Liver (tissue), 9 donors: ENCODE results near the gene PDK1. TPM values are rescaled to one million over a fixed set of nuclear protein-coding genes. Genes with fewer than 3 reads are reported as not detected.
"Not testable (repeated sequence)": the region's sequence is repeated elsewhere in the genome, so short reads cannot be mapped to it uniquely, and the experiment has no call there.

Source experiments
- DNase-seq: peaks from one replicate; pipeline ENCODE4 v3.0.0-alpha.2; 2017; ENCODE audit warnings: low spot score
- H3K27ac ChIP-seq, 2 donors: one replicate each; pipeline ENCODE4 v1.7.0; 2013; ENCODE audit warnings: inconsistent platforms in 2 of 2, low read length in 2 of 2, control low read depth in 1 of 2, low read depth in 1 of 2, mild to moderate bottlenecking in 1 of 2
- H3K27me3 ChIP-seq, 4 donors: one replicate each; pipeline versions ENCODE4 v1.6.1 to v1.7.0; 2013; ENCODE audit warnings: low read length in 3 of 4, inconsistent platforms in 1 of 4, mild to moderate bottlenecking in 1 of 4, moderate library complexity in 1 of 4; ENCODE audit not compliant: control insufficient read depth in 4 of 4, insufficient read depth in 4 of 4
- H3K36me3 ChIP-seq, 4 donors: one replicate each; pipeline versions ENCODE4 v1.6.1 to v1.7.0; 2013; ENCODE audit warnings: low read length in 3 of 4, mild to moderate bottlenecking in 3 of 4, low read depth in 1 of 4, moderate library complexity in 1 of 4; ENCODE audit not compliant: control insufficient read depth in 4 of 4, insufficient read depth in 3 of 4
- H3K4me1 ChIP-seq, 4 donors: one replicate each; pipeline versions ENCODE4 v1.6.1 to v1.7.0; 2013; ENCODE audit warnings: low read length in 3 of 4, mild to moderate bottlenecking in 3 of 4, moderate library complexity in 1 of 4; ENCODE audit not compliant: control insufficient read depth in 4 of 4, insufficient read depth in 4 of 4
- H3K4me3 ChIP-seq, 3 donors: one replicate each; pipeline versions ENCODE4 v1.6.1 to v1.7.0; 2013; ENCODE audit warnings: low read length in 3 of 3, control low read depth in 1 of 3, low read depth in 1 of 3, mild to moderate bottlenecking in 1 of 3
- H3K9ac ChIP-seq, 2 donors: one replicate each; pipeline ENCODE4 v1.7.0; 2013; ENCODE audit warnings: low read length in 2 of 2, mild to moderate bottlenecking in 2 of 2, moderate library complexity in 2 of 2, control low read depth in 1 of 2, low read depth in 1 of 2
- H3K9me3 ChIP-seq, 4 donors: one replicate each; pipeline versions ENCODE4 v1.6.1 to v1.7.0; 2013; ENCODE audit warnings: low read length in 3 of 4; ENCODE audit not compliant: control insufficient read depth in 4 of 4
- FOXA1 ChIP-seq: IDR thresholded peaks from 2 replicates; pipeline ENCODE4 v1.6.1; 2016; ENCODE audit warnings: antibody characterized with exemption
- FOXA2 ChIP-seq: IDR thresholded peaks from 2 replicates; pipeline ENCODE4 v1.6.1; 2016; ENCODE audit warnings: antibody characterized with exemption
- GABPA ChIP-seq, 2 donors: IDR thresholded peaks in 1 of 2; conservative IDR thresholded peaks in 1 of 2; 2 replicates each; pipeline ENCODE4 v1.6.1; 2016; ENCODE audit warnings: antibody characterized with exemption in 2 of 2, mild to moderate bottlenecking in 1 of 2, moderate library complexity in 1 of 2
- HNF4G ChIP-seq: IDR thresholded peaks from 2 replicates; pipeline ENCODE4 v1.6.1; 2016; ENCODE audit warnings: antibody characterized with exemption
- NR2F2 ChIP-seq: IDR thresholded peaks from 2 replicates; pipeline ENCODE4 v1.6.1; 2016; ENCODE audit warnings: antibody characterized with exemption
- RAD21 ChIP-seq, 2 donors: IDR thresholded peaks; 2 replicates each; pipeline ENCODE4 v1.6.1; 2016; ENCODE audit warnings: antibody characterized with exemption in 2 of 2, mild to moderate bottlenecking in 2 of 2
- REST ChIP-seq: IDR thresholded peaks from 2 replicates; pipeline ENCODE4 v1.6.1; 2016; ENCODE audit warnings: antibody characterized with exemption, mild to moderate bottlenecking
- RXRA ChIP-seq, 2 donors: IDR thresholded peaks; 2 replicates each; pipeline ENCODE4 v1.6.1; 2017 to 2018; ENCODE audit warnings: antibody characterized with exemption in 2 of 2, mild to moderate bottlenecking in 1 of 2
- TAF1 ChIP-seq: conservative IDR thresholded peaks from 2 replicates; pipeline ENCODE4 v1.6.1; 2016; ENCODE audit warnings: antibody characterized with exemption, mild to moderate bottlenecking
- ZBTB33 ChIP-seq: IDR thresholded peaks from 2 replicates; pipeline ENCODE4 v1.6.1; 2016; ENCODE audit warnings: antibody characterized with exemption
- WGBS: extraction: QIAGEN DNeasy Blood & Tissue Kit; methylation state at CpG from one replicate; pipeline ENCODE4 v1.1.7; 2013; 5-methylcytosine and 5-hydroxymethylcytosine counted together
- polyA plus RNA-seq, 2 donors: library from polyadenylated mRNA; stranded (reverse) in 1 of 2; unstranded in 1 of 2; fragments of 200-250 nt in 1 of 2; fragments of >200 nt in 1 of 2; fragmentation: Nextera tagmentation in 1 of 2; extraction: Ambion mirVana in 1 of 2; gene quantifications; one replicate each; pipeline versions ENCODE4 v1.2.1 to v1.2.3, GENCODE V29; 2013 to 2015
- total RNA-seq, 2 donors: library from RNA; depleted of rRNA; stranded (reverse); fragments of >200 nt; gene quantifications; one replicate each; pipeline ENCODE4 v1.2.3, GENCODE V29; 2014
- donor health status: healthy.
- donor health status: healthy.
- donor health status: healthy.
- donor health status: healthy.
- donor health status: healthy.

Gene PDK1
- total and polyA plus RNA-seq, 4 donors = 4.7 to 10.9 (median 7.8) TPM

GRCh38 chr2:172533687-172534086, 22.2 kb upstream of the PDK1 start:
- no peak for DNase-seq
- TF ChIP-seq FOXA1 (no peak), RAD21 (IDR thresholded peaks at IDR 0.05) (no peak), REST (no peak), HNF4G (no peak), TAF1 (no peak), ZBTB33 (no peak)
- Histone ChIP-seq H3K9ac (no peak overlapping the region), H3K4me3 (no peak overlapping the region), H3K27ac (no peak overlapping the region), H3K36me3 (no peaks in the 10 kb centered on the region), H3K27me3 (no peaks in the 10 kb centered on the region), H3K4me1 (no peaks in the 10 kb centered on the region), H3K9me3 (peaks cover 4 to 10% (median 6%) of the 10 kb centered on the region in 4 donors)
- 95% methylated on average over 1 of the region's 1 CpG for WGBS

GRCh38 chr2:172535119-172535518, 20.8 kb upstream of the PDK1 start:
- no peak for TF ChIP-seq RAD21 (IDR thresholded peaks at IDR 0.05)
- TF ChIP-seq RXRA (IDR thresholded peaks at IDR 0.05) = no peak
- no peak for TF ChIP-seq NR2F2
- no peak for TF ChIP-seq GABPA (IDR thresholded peaks at IDR 0.05 in 1 of 2, conservative IDR thresholded peaks at IDR 0.05 in 1 of 2)
- TF ChIP-seq FOXA2 = no peak
- H3K9ac ChIP-seq = no peak overlapping the region
- no peak for DNase-seq
- peaks cover 4 to 12% (median 9%) of the 10 kb centered on the region in 4 donors for H3K9me3 ChIP-seq
- no peak overlapping the region for H3K27ac ChIP-seq
- H3K27me3 ChIP-seq = no peaks in the 10 kb centered on the region
- no peaks in the 10 kb centered on the region for H3K36me3 ChIP-seq
- H3K4me3 ChIP-seq = no peak overlapping the region
- H3K4me1 ChIP-seq = no peaks in the 10 kb centered on the region
- WGBS = 96% methylated on average over 3 of the region's 3 CpGs

GRCh38 chr2:172537851-172538250, 18.0 kb upstream of the PDK1 start:
- WGBS = 92% methylated on average over 29 of the region's 37 CpGs
- H3K9me3 ChIP-seq = peaks cover 4 to 12% (median 9%) of the 10 kb centered on the region in 4 donors
- not testable (repeated sequence) for H3K9ac ChIP-seq, DNase-seq, H3K4me3 ChIP-seq, H3K27me3 ChIP-seq, H3K4me1 ChIP-seq, H3K27ac ChIP-seq, H3K36me3 ChIP-seq
